Fibroblast of villous mesenchyme (primary cell): ENCODE measurements around the gene MYT1. TPM values are rescaled to one million over a fixed set of nuclear protein-coding genes. Genes with fewer than 3 reads are reported as not detected.

Source experiments
- DNase-seq: peaks from one replicate; pipeline ENCODE4 v3.0.0-alpha.2; 2010; ENCODE audit warnings: low read depth
- H3K4me3 ChIP-seq: 2 replicates; pipeline ENCODE4 v1.5.1; 2011; ENCODE audit warnings: low read depth, mild to moderate bottlenecking, low read length
- CTCF ChIP-seq: IDR thresholded peaks from 2 replicates; pipeline ENCODE4 v1.5.1; 2012; ENCODE audit warnings: low read depth, mild to moderate bottlenecking, low read length; ENCODE audit not compliant: insufficient read depth
- total RNA-seq: library from RNA; depleted of rRNA; stranded (reverse); fragments of >200 nt; gene quantifications from 2 replicates; pipeline ENCODE4 v1.2.3, GENCODE V29; 2012

The MYT1 gene
- total RNA-seq, 1 donor = not detected

GRCh38 chr20:64140061-64140931 lies 24.0 kb upstream of the MYT1 start:
- no peak for TF ChIP-seq CTCF
- DNase-seq = no peak
- no peak overlapping the region for H3K4me3 ChIP-seq

GRCh38 chr20:64140956-64141355 lies 23.3 kb upstream of the MYT1 start:
- DNase-seq = no peak
- TF ChIP-seq CTCF = no peak
- no peak overlapping the region for H3K4me3 ChIP-seq

GRCh38 chr20:64142590-64142989 lies 21.7 kb upstream of the MYT1 start:
- peak; percentile 12 for DNase-seq
- TF ChIP-seq CTCF = no peak
- no peak overlapping the region for H3K4me3 ChIP-seq

GRCh38 chr20:64143018-64143801 lies 21.0 kb upstream of the MYT1 start:
- DNase-seq = no peak

GRCh38 chr20:64144144-64144912 lies 19.9 kb upstream of the MYT1 start:
- DNase-seq = no peak
- no peak for TF ChIP-seq CTCF
- no peak overlapping the region for H3K4me3 ChIP-seq

More at GRCh38 chr20:64143018-64143801, 21.0 kb upstream of the MYT1 start:
- H3K4me3 ChIP-seq = no peak overlapping the region
- no peak for TF ChIP-seq CTCF

GRCh38 chr20:64145458-64146300 lies 18.6 kb upstream of the MYT1 start:
- no peak overlapping the region for H3K4me3 ChIP-seq
- no peak for DNase-seq
- no peak for TF ChIP-seq CTCF
